ENCODE results near the gene PALLD. TPM values are rescaled to one million over a fixed set of nuclear protein-coding genes. Genes with fewer than 3 reads are reported as not detected.

PALLD gene
- total RNA-seq, 1 experiment from 2014 or later = 18.3 TPM

DNA sequence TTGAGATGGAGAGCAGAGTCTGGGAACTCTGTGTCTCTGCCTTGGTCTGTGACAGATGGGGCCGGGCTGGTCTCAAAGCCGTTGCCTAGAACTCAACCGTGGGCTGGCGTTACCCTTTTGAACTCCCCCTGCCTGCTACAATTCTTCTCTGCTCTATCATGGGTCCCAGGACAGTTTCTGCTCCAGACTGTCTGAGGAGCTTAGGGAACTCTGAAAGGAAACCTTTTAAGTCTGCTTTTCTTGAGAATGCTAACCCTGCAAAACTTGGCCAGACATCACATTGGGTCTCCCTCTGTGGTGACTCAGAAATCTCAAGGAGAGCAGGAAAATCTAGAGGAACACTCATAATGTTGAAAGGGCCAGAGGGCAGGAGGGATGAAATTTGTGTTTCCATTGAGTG is 272.6 kb downstream of the PALLD start:
- H3K27ac ChIP-seq (ENCODE audit: insufficient read length, low read depth, low read length) = no peak overlapping the region

More for the DNA sequence above, 272.6 kb downstream of the PALLD start:
- no peaks in the 10 kb centered on the region for H3K79me2 ChIP-seq (ENCODE audit: insufficient read depth, low read length)
- no peaks in the 10 kb centered on the region for H3K4me1 ChIP-seq (ENCODE audit: insufficient read depth, low read length)
- H3K27ac Mint-ChIP-seq = no peak overlapping the region
- H2BK120ac ChIP-seq (ENCODE audit: low read depth, low read length, poor library complexity, severe bottlenecking) = no peak overlapping the region
- H3K79me1 ChIP-seq (ENCODE audit: insufficient read depth, low read depth, low read length, poor library complexity, severe bottlenecking) = no peaks in the 10 kb centered on the region
- no CpG with 5 or more reads among the region's 4 CpGs for WGBS (ENCODE audit: extremely low coverage, insufficient read length, low lambda C conversion rate)
- no peak overlapping the region for H2BK15ac ChIP-seq (ENCODE audit: low read depth, low read length)
- H2BK12ac ChIP-seq (ENCODE audit: insufficient read length, low read depth, low read length) = no peak overlapping the region
- H4K8ac ChIP-seq (replicated peaks; ENCODE audit: insufficient read length, low read depth, low read length) = no peak overlapping the region
- no peak overlapping the region for H2BK5ac ChIP-seq (ENCODE audit: insufficient read length, low read length)
- H2AFZ ChIP-seq (ENCODE audit: low read length) = no peak overlapping the region
- no peaks in the 10 kb centered on the region for H4K20me1 ChIP-seq (ENCODE audit: control insufficient read depth, insufficient read depth, insufficient read length)
- no peak overlapping the region for H3K14ac ChIP-seq (ENCODE audit: insufficient read depth, low read length)
- H3K27me3 ChIP-seq (ENCODE audit: insufficient read depth, low read length) = no peaks in the 10 kb centered on the region
- no peak overlapping the region for H3K23ac ChIP-seq (ENCODE audit: insufficient read length, low read depth, low read length)
- DNase-seq = no peak
- H3K27me3 Mint-ChIP-seq (ENCODE audit: low read depth) = peaks cover 2% of the 10 kb centered on the region; the same call in 1 of the 2 replicates
- no peak overlapping the region for H3K18ac ChIP-seq (ENCODE audit: insufficient read length, low read depth, low read length)
- H3K4me1 Mint-ChIP-seq = no peaks in the 10 kb centered on the region
- no peak overlapping the region for H3K9ac ChIP-seq (ENCODE audit: extremely low read depth, insufficient read length, low read length)
- H3K36me3 Mint-ChIP-seq (ENCODE audit: insufficient read depth in 1 of 3, low read depth in 3 of 3) = no peaks in the 10 kb centered on the region
- H3K56ac ChIP-seq (ENCODE audit: insufficient read length, low read depth, low read length) = no peak overlapping the region
- H3K4me3 Mint-ChIP-seq = no peak overlapping the region
- no peak overlapping the region for H2BK20ac ChIP-seq (ENCODE audit: low read depth, low read length, poor library complexity, severe bottlenecking)
- no peaks in the 10 kb centered on the region for H3K9me3 ChIP-seq (ENCODE audit: control insufficient read depth, low read depth, low read length)
- no peak overlapping the region for H3K4me2 ChIP-seq (ENCODE audit: insufficient read depth, insufficient read length, low read length)
- no peak overlapping the region for H4K5ac ChIP-seq (ENCODE audit: insufficient read length, low read depth, low read length)
- H3K23me2 ChIP-seq (ENCODE audit: insufficient read length, low read depth, low read length, poor library complexity, severe bottlenecking) = no peaks in the 10 kb centered on the region
- H3K9me3 Mint-ChIP-seq = no peaks in the 10 kb centered on the region
- no peak overlapping the region for H3T11ph ChIP-seq (ENCODE audit: low read length)
- no peak overlapping the region for H3K4ac ChIP-seq (ENCODE audit: low read depth, low read length)
- H2AK5ac ChIP-seq (ENCODE audit: insufficient read length, low read length) = no peak overlapping the region
- TF ChIP-seq, protein P1, sequence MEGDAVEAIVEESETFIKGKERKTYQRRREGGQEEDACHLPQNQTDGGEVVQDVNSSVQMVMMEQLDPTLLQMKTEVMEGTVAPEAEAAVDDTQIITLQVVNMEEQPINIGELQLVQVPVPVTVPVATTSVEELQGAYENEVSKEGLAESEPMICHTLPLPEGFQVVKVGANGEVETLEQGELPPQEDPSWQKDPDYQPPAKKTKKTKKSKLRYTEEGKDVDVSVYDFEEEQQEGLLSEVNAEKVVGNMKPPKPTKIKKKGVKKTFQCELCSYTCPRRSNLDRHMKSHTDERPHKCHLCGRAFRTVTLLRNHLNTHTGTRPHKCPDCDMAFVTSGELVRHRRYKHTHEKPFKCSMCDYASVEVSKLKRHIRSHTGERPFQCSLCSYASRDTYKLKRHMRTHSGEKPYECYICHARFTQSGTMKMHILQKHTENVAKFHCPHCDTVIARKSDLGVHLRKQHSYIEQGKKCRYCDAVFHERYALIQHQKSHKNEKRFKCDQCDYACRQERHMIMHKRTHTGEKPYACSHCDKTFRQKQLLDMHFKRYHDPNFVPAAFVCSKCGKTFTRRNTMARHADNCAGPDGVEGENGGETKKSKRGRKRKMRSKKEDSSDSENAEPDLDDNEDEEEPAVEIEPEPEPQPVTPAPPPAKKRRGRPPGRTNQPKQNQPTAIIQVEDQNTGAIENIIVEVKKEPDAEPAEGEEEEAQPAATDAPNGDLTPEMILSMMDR (conservative IDR thresholded peaks at IDR 0.05) = no peak
- H4K91ac ChIP-seq (ENCODE audit: insufficient read length, low read depth, low read length) = no peak overlapping the region

Data from H9 (cell line).